Mesenteric fat pad (tissue), 1 donor: Measurements from ENCODE around the gene RAB6A. TPM values are rescaled to one million over a fixed set of nuclear protein-coding genes. Genes with fewer than 3 reads are reported as not detected.

ENCODE experiments used
- DNase-seq: peaks from one replicate; pipeline ENCODE4 v3.0.0-alpha.2; 2020; ENCODE audit warnings: low spot score
- total RNA-seq: library from RNA; stranded (reverse); fragmentation: NEBNext Ultra II Directional; extraction: Animal tissue kit (Norgen Biotek cat#: 25700); gene quantifications from one replicate; pipeline ENCODE4 v1.2.1, GENCODE V29; 2021
- donor health status: DM: yes; HTN: yes; CAD: no.

The RAB6A gene
- total RNA-seq, 1 donor from 2014 or later, result 122 TPM

GRCh38 chr11:73656985-73657384 is 103.9 kb downstream of the RAB6A start:
- DNase-seq, result peak; percentile 2

- peak; percentile 57 for DNase-seq
These were observed 105.2 kb downstream of the RAB6A start for GRCh38 chr11:73655686-73656085.

GRCh38 chr11:73654482-73655021 is 106.3 kb downstream of the RAB6A start:
- no peak for DNase-seq

- DNase-seq, result peak; percentile 53
These were observed 106.9 kb downstream of the RAB6A start for GRCh38 chr11:73653996-73654395.

DNA sequence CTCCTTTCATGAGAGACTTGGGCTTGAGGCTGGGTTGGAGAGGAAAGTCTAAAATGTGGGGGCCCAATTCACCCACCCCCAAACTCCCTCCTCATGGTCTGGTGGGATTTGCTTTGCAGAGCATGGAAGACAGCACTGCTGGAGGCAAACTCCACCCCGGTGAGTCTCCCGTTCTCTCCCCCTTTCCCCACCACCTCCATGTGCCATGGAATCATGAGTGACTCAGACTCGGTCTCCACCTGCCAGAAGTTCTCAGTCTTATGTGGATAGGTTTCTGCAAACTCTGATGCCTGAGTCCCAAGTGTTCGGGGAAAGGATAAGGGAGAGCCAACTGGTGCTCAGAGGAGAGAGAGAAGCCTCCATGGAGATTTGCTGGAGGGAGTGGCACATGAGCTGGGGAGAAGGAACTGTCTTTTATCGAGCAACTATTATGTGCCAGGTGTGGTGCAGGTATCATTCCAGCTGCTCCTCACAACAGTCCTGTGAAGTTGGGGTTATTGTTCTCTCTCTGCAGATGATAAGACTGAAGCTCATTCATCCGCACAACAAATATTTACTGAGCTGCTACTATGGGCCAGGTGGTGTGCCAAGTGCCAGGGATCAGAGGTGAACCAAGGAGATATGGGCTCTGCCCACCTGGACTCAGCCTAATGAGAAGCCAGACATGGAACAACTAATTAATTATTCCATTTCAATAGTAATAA is 107.9 kb downstream of the RAB6A start:
- peak; percentile 20 for DNase-seq

- no peak for DNase-seq
These were observed 108.7 kb downstream of the RAB6A start for GRCh38 chr11:73652046-73652730.

DNA sequence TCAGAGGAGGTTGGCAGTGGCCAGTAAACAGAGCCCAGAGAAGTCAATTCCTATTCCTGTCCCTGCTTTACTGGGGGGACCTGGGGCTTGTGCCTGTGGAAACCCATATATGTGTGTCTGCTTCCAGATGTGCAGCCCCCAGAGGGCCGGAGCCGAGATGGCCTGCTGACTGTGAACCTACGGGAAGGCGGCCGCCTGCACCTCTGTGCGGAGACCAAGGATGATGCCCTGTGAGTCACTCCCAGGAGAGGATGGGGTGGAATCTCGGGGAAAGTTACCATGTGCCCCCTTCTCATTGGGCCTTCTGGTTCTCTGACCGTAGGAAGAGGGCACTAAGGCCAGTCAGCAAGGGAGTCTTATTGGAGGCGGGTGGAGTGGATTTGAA is 109.2 kb downstream of the RAB6A start:
- no peak for DNase-seq

GRCh38 chr11:73651252-73651651 is 109.6 kb downstream of the RAB6A start:
- no peak for DNase-seq

DNA sequence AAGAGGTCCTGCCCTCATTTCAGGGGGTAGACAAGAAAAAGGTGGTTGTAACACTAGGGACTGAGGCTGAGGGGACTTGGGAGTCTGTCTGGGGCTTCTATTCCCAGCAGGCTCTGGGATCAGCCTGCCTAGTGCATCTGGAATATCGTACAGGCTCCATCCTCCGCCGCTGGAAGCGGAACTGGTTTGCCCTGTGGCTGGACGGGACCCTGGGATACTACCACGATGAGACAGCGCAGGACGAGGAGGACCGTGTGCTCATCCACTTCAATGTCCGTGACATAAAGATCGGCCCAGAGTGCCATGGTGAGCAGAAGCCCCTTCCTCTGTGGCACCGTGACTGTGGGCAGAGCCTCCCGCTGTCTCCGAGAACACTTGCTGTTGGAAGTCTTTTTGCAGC is 110.5 kb downstream of the RAB6A start:
- no peak for DNase-seq

- no peak for DNase-seq
These were observed 111.7 kb downstream of the RAB6A start for GRCh38 chr11:73649206-73649605.

DNA sequence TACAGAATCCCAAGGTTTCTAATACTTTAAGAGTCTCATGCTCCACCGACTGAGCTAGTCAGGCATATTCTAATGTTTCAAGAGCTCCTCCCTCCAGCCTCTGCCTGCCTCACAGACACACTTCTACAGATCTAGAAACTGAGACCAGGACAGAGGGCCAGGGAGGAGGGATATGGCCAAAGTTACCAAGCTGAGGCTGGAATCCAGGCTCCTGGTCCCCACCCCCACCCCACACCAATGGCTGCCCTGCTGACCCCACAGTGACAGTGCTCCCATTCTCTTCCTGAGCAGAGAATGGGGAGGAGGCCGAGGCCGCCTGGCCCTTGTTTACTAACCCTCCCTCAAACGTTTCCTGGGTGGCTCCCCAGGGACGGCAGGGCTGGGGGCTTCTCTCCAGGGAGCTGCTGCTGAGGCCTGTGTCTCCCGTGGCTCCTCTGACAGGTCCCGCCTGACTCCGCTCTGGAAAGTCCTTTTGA is 112.3 kb downstream of the RAB6A start:
- DNase-seq, result no peak

DNA sequence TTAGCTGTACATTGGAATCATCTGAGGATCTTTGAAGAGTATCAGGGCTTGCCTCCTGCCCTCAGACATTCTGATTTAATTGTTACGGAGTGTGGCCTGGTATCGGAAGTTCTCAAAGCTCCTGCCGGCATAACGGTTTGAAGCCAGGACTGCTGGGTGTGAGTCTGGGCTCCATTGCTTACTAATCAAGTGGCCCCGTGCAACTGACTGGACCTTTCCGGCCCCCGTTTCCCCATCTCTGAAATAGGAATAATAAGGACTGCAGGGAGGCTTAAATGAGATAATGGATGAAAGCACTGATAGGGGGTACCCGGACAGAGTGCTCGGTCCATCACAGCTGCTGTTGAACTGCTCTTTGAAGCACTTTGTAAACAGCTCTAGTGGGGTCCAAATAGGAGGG is 112.8 kb downstream of the RAB6A start:
- no peak for DNase-seq

GRCh38 chr11:73647459-73648100 is 113.3 kb downstream of the RAB6A start:
- DNase-seq, result peak; percentile 92

DNA sequence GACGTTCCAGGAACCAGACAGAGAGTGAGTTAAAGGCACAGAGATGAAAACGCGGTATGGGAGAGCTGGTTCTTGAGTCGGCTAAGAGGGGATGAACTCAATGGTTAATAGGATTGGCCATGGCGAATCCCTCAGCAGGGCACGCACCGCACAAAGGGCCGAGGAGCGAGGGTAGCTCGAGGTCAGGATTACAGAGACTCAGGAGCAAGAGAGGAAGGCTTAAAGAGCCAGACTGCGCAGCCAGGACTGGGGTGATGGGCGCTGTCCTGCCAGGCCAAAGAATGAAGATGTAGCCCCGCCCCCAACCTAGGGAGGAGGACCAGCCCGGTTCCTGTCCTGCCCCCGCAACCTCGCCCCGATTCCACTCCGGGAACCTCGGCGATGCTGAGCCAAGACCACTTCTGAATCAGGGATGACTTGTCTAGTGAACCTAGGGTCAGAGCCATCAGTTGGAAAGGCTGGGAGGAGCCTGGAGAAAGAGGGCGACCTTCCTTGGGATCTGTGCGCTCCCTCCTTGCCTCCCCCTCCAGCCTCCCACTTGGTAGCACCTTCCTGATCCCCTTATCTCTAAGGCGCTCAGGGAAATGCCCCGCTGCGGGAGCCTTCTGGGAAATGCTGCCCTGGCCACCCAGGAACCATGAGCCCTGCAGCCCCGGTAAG is 114.8 kb downstream of the RAB6A start, which contains the start of gene PLEKHB1:
Gene PLEKHB1, plus strand, starts transcription at position 610 of the 660 bp plus-strand sequence. Its CDS starts 28 bp downstream, at position 638.
- no peak for DNase-seq

DNA sequence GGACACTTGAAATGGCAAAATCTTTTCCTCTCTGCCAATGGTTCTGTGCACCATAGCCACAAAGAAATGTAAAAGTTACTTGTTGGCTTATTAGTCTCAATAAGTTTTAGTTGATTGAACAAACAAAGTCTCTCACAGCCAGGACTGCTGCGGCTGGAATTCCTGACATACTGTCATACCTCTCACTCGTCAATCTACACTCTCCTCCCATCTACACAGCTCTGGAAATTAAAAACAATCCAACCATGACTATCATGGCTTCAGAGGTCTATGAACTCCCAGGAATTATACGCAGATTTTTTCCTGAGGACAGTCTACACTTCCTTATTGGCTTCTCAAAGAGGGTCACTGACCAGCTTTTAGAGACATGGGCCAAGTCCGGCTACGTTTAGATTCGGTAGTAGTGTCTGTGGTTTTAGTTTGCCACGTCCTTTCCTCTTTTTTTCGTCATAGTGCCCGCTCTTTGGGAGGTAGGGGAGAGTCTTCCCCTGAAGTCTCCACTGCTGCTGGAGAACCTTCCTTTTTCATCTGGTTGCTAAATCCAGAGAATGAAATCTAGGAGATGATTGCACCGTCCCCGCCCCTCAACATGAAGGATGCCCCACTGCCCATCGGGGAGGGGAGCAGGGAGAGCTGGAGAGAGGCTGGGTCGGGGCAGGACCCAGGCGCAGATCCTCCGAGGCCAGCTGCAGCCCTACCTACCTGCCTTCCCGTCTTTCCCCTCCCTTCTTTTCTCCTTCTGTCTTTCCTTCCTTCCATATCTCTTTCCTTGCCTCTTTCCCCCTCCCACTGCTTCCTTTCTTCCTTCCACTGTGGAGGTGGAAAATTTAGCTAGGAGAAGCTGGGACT is 115.5 kb downstream of the RAB6A start:
- DNase-seq, result no peak

- DNase-seq, result no peak
These were observed 119.2 kb downstream of the RAB6A start for GRCh38 chr11:73641668-73642067.

DNA sequence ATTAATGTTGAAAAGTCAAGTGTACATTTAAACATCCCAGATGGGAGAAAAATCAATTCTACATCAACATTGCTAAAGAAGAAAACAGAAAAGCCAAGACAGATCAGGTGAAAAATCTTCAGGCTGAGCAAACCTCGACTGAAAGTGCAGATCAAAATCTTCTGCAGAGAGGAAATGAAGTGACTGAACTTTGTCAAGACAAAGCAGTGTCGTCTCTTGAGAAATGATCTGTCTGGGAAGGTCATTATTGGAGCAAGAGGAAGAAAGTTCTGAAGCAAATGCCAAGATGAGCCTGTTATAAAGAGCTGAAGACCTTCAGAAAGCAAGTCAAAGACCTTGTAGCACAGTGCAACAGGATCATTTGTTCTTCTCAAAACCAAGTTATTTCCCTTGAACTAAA is 120.3 kb downstream of the RAB6A start:
- DNase-seq, result no peak

DNA sequence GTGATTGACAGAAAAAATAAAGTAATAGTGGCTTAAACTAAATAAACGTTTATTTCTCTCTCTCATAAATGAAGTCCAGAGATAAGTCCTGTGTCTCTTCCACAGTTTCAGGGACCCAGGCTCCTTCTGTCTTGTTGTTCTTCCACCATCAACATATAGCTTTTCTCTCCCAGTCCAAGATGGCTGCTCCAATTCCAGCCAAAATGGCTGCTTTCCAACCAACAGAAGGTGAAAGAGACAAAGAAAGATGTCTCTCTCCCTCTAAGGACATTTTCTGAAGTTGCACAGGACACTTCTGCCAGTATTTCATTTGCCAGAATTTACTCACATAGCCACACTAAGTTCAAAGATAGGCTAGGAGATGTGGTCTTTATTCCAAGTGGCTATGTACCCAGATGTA is 123.9 kb downstream of the RAB6A start:
- no peak for DNase-seq

DNA sequence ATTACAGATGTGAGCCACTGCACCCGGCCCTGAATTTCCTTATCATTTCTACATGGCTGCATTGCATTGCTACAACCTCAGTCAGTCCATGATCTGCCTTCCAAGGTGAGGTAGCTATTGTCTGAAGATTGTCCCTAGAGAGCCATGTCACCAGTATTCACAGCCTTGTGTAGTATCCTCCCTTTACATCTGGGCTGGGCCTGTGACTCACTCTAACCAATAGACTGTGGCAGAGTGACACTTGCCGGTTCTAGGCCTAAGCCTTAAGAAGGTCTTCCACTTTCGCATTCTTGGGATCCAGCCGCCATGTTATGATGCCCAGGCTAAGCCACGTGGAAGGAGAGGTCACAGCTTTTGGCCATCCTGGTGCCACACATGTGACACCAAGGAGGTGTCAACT is 124.6 kb downstream of the RAB6A start:
- no peak for DNase-seq

DNA sequence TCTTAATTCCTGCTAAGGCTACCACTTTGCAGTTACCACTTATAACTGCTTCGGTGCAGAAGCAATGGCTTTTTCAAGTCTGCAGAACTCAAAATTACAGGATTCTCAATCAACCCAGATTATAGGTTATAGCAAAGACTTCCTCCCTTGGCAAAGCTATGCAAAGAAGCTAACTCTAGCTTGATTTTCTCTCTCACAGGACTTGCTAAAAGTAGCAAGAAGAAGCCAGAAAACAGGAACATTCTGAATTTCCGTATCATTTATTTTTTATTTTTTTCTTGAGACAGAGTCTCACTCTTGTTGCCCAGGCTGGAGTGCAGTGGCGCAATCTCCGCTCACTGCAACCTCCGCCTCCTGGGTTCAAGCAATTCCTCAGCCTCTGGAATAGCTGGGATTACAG is 125.2 kb downstream of the RAB6A start:
- DNase-seq, result no peak
